DLD1 (cell line): Measurements from ENCODE around the gene HSPA1B.
"Not testable (repeated sequence)": the region's sequence is repeated elsewhere in the genome, so short reads cannot be mapped to it uniquely, and the experiment has no call there.

Experiments
- in situ Hi-C: cut with HindIII; loops from 2 replicates; pipeline ENCODE4 v1.10.0; 2017; ENCODE audit warnings: low sequenced_read_pairs

Gene HSPA1B

DNA sequence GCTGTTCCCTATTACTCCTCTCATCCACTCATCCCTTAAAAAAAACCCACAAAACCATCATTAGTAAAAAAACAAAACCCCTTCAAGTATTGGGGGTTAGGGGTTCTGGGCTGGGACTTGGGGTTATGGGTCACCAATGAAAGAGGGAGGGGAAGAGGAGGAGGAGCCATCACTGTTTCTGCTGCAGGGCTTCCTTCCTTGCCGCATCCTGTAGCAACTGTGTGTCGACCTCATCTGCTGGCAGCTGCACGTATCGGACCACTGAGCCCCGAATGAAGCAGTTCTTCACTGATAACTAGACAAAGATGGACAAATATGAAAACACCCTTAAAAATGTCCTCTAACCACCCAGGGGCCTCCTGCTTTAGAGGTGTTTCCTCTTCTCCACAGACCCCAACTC lies 29.9 kb upstream of the HSPA1B start:
- in situ Hi-C loops, result no loop called here

- in situ Hi-C loops, result no loop called here
Measured at GRCh38 chr6:31799781-31800180, 27.8 kb upstream of the HSPA1B start.

GRCh38 chr6:31801031-31801927 lies 26.3 kb upstream of the HSPA1B start:
- in situ Hi-C loops, result not testable (repeated sequence)

- in situ Hi-C loops, result no loop called here
Measured at GRCh38 chr6:31805939-31806469, 21.5 kb upstream of the HSPA1B start.

DNA sequence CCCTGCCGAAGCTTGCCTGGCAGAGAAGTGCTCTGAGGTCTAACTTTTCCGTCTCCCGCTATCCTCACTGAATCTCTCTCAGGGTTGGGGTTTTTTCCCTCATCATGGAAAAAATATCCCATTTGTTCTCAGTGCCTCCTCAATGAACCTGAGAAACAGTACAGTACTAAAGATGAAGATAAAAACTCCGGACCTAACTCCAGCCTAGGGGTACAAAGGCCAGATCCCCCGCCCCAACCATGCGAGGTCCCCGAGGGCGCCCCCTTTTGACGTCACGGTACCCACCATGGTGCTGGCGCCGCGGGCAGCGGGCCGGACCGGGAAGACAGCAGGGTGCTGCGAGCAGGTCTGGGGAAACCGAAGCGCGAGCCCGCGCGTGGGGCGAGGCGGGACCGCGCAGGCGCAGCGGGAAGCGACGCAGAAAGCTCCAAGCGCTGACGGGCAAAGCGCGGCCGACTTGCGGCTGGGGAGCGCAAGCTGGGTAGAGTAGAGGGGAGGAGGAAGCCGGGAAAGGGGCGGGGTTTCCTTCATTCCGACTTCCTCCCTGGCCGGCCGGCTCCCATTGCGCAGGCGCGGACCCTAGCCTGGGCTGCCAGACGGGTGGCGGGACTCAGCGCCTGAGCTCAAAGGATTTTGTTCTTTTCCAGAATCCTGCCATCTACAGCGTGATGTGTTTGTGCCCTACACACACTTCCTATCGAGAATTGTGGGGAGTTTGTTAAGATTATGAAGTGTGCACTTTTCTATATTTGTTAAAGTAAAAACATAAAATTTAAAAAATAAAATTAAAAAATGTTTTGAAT lies 20.9 kb upstream of the HSPA1B start, which contains the start of gene LSM2:
LSM2 (minus strand) TSS at position 497 of the 803 bp plus-strand sequence; CDS start at position 288, 209 bp downstream.
- in situ Hi-C loops, result no loop called here

DNA sequence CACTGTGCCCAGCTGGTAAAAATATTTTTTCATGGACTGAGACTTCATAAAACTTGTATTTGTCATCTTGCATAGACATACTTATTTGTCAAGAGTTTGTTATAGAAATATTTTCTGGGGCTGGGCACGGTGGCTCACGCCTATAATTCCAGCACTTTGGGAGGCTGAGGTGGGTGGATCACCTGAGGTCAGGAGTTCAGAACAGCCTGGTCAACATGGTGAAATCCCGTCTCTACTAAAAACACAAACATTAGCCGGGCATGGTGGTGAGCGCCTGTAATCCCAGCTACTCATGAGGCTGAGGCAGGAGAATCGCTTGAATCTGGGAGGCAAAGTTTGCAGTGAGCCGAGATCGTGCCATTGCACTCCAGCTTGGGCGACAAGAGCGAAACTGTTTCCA lies 18.9 kb upstream of the HSPA1B start:
- in situ Hi-C loops, result not testable (repeated sequence)

DNA sequence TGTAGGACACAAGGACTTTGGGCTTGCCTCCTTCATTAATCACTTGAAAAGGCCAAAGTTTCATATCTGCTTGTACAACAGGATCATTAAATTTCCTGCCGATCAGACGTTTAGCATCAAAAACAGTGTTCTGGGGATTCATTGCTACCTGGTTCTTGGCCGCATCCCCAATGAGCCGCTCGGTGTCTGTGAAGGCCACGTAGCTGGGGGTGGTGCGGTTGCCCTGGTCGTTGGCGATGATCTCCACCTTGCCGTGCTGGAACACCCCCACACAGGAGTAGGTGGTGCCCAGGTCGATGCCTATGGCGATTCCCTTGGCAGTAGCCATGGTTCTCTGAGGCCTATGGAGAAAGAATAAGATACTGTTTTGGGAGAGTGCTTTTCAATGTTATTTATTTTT lies 15.9 kb upstream of the HSPA1B start:
- in situ Hi-C loops, result no loop called here

DNA sequence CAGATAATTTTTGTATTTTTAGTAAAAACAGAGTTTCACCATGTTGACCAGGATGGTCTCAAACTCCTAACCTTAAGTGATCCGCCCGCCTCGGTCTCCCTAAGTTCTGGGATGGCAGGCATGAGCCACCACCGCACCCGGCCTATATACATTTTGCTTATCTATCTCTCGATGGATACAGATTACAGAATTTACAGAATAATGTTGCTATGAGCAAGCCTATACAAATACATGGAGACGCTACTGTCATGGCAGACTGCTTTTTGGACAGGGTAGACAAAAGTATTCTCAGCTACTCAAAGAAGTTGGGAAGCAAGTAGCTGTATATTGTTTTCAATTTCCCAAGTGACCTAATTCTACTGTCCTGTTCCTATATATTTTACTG lies 14.1 kb upstream of the HSPA1B start:
- in situ Hi-C loops, result no loop called here

DNA sequence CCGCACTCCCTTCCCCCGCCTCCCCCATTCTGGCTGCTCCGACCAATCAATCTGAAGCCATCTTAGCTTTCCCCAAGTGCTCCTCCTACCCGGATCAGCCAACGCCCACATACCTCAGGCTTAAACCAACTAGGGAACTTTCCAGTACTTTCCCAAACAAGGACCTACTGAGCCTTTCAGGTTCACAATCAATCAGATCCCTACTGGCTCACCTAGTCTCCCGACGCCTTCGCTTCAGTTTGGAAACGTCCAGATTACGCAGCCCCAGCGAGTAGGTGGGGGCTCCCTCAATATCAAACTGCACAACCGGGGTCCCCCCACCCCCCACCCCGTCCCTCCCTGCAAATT lies 12.9 kb upstream of the HSPA1B start:
- in situ Hi-C loops, result no loop called here

DNA sequence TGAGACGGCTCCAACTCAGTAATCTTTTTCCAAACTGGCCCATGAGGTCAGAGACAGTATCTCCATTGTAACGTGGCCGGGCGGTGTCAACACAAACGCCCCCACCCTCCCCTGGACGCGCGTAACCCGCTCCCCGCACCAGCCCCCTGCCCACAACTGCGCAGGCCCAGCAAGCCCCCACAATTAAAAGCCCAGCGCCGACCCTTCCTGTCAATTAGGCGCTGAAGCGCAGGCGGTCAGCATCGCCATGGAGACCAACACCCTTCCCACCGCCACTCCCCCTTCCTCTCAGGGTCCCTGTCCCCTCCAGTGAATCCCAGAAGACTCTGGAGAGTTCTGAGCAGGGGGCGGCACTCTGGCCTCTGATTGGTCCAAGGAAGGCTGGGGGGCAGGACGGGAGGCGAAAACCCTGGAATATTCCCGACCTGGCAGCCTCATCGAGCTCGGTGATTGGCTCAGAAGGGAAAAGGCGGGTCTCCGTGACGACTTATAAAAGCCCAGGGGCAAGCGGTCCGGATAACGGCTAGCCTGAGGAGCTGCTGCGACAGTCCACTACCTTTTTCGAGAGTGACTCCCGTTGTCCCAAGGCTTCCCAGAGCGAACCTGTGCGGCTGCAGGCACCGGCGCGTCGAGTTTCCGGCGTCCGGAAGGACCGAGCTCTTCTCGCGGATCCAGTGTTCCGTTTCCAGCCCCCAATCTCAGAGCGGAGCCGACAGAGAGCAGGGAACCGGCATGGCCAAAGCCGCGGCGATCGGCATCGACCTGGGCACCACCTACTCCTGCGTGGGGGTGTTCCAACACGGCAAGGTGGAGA lies 12.3 kb upstream of the HSPA1B start, which contains the start of the genes HSPA1A and HSPA1L:
HSPA1A (plus strand) TSS at position 519 of the 814 bp plus-strand sequence; CDS start at position 733, 214 bp downstream.
HSPA1L (minus strand) TSS at position 259 of the 814 bp plus-strand sequence. CDS start 3,311 bp downstream, outside the sequence.
- in situ Hi-C loops, result no loop called here

- in situ Hi-C loops, result not testable (repeated sequence)
Measured at GRCh38 chr6:31817133-31817928, 10.2 kb upstream of the HSPA1B start.

DNA sequence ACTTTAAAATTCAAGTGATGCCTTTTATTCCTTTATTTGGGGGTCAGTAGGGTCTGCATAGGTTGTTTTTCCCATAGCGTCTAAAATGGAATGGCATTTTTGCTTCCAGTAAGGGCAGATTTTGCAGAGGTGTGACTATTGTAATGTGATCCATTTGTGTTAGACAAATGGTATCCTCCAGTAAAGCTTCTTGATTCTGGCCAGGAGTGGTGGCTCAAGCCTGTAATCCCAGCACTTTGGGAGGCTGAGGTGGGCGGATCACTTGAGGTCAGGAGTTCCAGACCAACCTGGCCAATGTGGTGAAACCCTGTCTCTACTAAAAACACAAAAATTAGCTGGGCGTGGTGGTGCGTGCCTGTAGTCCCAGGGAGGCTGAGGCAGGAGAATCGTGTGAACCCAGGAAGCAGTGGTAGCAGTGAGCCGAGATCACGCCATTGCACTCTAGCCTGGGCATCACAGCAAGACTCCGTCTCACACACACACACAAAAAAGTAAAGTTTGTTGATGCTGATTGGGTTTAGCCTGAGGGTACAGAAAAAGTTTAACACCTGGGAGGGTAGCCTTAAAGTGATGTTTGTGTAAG lies 9.5 kb upstream of the HSPA1B start:
- in situ Hi-C loops, result not testable (repeated sequence)

DNA sequence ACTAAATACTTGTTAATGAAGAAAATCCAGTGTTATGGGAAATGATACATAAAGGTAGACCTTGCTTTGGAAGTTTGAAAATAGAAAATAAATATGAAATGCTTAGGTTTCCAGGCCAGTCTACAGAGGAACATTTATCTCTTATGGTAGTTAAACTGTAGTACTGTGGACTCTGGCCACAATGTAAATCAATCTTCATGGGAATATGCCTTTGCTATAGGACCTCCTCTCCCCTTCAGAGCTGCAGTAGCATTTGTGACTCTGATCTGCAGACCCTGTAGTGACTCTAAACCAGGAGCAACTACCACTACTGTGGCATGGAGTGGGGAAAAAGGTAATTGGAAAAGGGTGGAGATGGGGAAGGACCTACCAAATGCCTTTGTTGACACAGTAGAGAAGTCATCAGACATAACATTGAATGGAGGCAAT lies 7.7 kb upstream of the HSPA1B start:
- in situ Hi-C loops, result no loop called here

- in situ Hi-C loops, result not testable (repeated sequence)
Measured at GRCh38 chr6:31820399-31820798, 7.1 kb upstream of the HSPA1B start.

- in situ Hi-C loops, result no loop called here
Measured at GRCh38 chr6:31821301-31822035, 6.1 kb upstream of the HSPA1B start.

GRCh38 chr6:31822036-31822821 lies 5.3 kb upstream of the HSPA1B start:
- in situ Hi-C loops, result no loop called here

DNA sequence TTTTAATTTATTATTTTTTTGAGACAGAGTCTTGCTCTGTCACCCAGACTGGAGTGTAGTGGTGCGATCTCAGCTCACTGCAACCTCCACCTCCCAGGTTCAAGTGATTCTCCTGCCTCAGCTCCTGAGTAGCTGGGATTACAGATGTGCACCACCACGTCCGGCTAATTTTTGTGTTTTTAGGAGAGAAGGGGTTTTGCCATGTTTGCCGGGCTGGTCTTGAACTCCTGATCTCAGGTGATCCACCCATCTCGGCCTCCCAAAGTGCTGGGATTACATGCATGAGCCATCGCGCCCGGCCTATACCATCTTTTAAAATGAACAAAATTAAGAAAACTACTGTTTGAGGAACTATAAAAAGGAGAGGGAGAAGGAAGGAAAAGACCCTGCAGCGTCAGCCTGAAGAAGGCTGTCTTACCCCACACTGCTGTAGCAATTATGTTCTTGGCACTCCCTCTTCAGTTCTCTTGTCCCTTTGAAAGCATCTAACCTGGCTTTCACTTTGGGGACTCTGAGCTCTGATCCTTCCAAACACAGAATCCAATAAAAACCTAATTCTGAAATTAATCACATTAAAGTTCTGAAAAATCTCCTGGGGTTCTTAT lies 3.8 kb upstream of the HSPA1B start:
- in situ Hi-C loops, result not testable (repeated sequence)
